Colonic mucosa (tissue), 4 donors: ENCODE results near the gene HSH2D. TPM values are rescaled to one million over a fixed set of nuclear protein-coding genes. Genes with fewer than 3 reads are reported as not detected.

Experiments used
- DNase-seq: peaks from one replicate; pipeline ENCODE4 v3.0.0-alpha.2; 2020
- H3K27ac ChIP-seq: fragments of 200-600 bp; one replicate; pipeline ENCODE4 v1.8.0; 2021
- H3K27me3 ChIP-seq: fragments of 200-600 bp; one replicate; pipeline ENCODE4 v1.8.0; 2021
- H3K36me3 ChIP-seq: fragments of 200-600 bp; one replicate; pipeline ENCODE4 v1.8.0; 2021
- H3K4me1 ChIP-seq: fragments of 200-600 bp; one replicate; pipeline ENCODE4 v1.8.0; 2021; ENCODE audit warnings: mild to moderate bottlenecking
- H3K4me3 ChIP-seq: fragments of 200-600 bp; one replicate; pipeline ENCODE4 v1.8.0; 2021
- H3K9ac ChIP-seq, 2 donors: one replicate each; pipeline ENCODE4 v1.7.0; 2013; ENCODE audit warnings: control low read depth in 2 of 2, low read depth in 2 of 2, low read length in 2 of 2
- H3K9me3 ChIP-seq: fragments of 200-600 bp; one replicate; pipeline ENCODE4 v1.8.0; 2021
- intact Hi-C: fragments of 100-400 bp; cut with DNase I; formaldehyde crosslinking; loops from one replicate; pipeline ENCODE4 v1.14.1; 2022
- total RNA-seq, 2 donors: library from RNA; stranded (reverse); fragmentation: NEBNext Ultra II Directional in 1 of 2; extraction: Animal tissue kit (Norgen Biotek cat#: 25700) in 1 of 2; gene quantifications; one replicate each; pipeline ENCODE4 v1.2.1, GENCODE V29; 2021
- TF ChIP-seq, protein P1 (sequence below): fragments of 200-600 bp; IDR thresholded peaks from one replicate; pipeline ENCODE4 v1.8.0; 2022; ENCODE audit warnings: antibody characterized with exemption, mild to moderate bottlenecking
- donor health status: healthy.
- donor health status: DM: no; HTN: no; CAD: no.
- donor health status: DM: no; HTN: no; CAD: no.

Gene HSH2D
- total RNA-seq, 2 donors from 2014 or later, result 13.5 to 14.0 TPM

DNA sequence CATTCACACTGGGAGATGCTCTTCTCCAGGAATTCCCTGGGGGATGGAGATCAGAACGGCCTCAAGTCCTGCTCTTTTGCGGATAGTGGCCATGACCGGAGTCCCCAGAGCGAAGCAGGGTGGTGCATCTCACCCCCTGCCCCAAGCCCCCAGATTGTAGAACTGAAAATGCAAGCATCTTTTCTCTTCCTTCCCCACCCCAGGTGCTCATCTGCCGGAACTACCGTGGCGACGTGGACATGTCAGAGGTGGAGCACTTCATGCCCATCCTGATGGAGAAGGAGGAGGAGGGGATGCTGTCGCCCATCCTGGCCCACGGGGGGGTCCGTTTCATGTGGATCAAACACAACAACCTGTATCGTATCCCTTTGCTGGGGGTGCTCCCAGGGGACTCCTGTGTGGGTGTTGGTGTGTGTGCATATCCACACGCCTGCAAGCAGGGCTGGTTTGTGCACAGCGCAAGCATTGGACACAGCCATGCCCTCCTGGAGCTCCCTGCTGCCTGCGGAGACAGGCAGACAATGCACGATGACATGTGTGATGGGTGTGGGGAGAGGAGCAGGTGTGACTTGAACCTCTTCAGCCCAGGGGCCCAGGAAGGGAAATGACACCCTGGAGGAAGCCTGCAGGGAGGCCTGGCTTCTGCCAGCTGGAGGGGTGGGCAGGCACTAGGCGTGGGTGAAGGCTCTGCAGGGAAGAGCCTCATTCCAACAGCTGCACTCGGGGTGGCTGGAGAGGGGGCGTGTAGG is 59.9 kb downstream of the HSH2D start:
- DNase-seq, result no peak
- TF ChIP-seq, protein P1, sequence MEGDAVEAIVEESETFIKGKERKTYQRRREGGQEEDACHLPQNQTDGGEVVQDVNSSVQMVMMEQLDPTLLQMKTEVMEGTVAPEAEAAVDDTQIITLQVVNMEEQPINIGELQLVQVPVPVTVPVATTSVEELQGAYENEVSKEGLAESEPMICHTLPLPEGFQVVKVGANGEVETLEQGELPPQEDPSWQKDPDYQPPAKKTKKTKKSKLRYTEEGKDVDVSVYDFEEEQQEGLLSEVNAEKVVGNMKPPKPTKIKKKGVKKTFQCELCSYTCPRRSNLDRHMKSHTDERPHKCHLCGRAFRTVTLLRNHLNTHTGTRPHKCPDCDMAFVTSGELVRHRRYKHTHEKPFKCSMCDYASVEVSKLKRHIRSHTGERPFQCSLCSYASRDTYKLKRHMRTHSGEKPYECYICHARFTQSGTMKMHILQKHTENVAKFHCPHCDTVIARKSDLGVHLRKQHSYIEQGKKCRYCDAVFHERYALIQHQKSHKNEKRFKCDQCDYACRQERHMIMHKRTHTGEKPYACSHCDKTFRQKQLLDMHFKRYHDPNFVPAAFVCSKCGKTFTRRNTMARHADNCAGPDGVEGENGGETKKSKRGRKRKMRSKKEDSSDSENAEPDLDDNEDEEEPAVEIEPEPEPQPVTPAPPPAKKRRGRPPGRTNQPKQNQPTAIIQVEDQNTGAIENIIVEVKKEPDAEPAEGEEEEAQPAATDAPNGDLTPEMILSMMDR, result no peak
- Histone ChIP-seq H3K27me3 (no peaks in the 10 kb centered on the region), H3K36me3 (no peaks in the 10 kb centered on the region), H3K9ac (no peak overlapping the region), H3K4me3 (no peak overlapping the region), H3K9me3 (no peaks in the 10 kb centered on the region), H3K4me1 (peaks cover 9% of the 10 kb centered on the region), H3K27ac (no peak overlapping the region)
- intact Hi-C loops, result no loop called here

DNA sequence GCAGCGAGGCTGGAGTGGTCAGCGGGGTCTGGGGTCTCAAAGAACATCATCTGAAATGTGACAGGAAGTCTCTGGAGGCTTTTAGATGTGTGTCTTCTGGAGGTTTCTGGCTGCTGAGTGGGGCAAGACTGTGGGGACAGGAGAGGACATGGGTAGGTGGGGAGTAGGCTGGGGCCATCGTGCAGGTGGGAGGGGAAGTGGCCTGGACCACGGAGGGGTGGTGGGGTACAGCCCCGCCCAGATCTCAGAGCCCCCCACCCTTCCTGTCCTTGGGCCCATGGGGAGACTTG is 60.5 kb downstream of the HSH2D start:
- Histone ChIP-seq H3K9ac (no peak overlapping the region), H3K4me3 (no peak overlapping the region), H3K4me1 (peaks cover 4% of the 10 kb centered on the region), H3K9me3 (no peaks in the 10 kb centered on the region), H3K27me3 (no peaks in the 10 kb centered on the region), H3K36me3 (no peaks in the 10 kb centered on the region), H3K27ac (no peak overlapping the region)
- DNase-seq, result no peak
- TF ChIP-seq, protein P1, result no peak
- intact Hi-C loops, result no loop called here

DNA sequence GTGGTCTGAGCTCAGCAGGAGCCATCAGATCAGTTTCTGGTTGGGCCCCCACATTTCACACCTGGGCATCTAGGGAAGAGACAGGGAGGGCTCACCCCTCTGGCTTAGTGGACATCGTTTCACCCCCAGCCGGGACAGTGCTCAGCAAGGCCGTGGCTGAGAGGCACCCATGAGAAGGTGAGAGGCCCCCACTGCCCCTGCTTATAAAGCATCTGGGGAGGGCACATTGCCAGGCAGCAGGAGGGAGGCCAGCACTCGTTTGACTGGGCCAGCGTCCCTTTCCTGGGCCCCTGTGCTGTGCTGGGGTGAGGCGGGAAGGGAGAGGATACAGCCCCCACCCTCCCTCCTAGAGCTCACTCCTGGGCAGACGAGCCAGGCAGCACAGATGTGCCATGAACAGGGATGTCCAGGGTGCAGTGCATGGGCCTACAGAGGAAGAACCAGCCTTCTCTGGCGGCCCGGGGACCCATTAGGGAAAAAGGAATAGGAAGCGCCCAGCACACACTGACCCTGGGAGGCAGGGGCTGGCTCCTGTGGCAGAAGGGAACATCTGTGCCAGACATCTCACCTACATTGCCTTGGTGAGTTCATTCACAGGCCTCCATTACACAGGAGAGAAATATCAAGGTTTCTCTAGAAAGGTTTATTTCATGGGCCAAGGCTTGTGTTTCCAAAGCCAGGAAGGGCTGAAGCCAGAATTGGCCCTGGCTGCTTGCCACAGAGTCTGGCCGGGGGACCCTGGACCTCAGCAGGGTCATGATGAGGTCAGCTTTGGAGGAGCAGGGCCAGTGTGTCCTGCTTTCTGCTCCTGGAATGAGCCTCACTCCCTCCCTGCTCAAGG is 61.9 kb downstream of the HSH2D start:
- no peaks in the 10 kb centered on the region for H3K27me3 ChIP-seq
- TF ChIP-seq, protein P1, result no peak
- no peak overlapping the region for H3K27ac ChIP-seq
- no peaks in the 10 kb centered on the region for H3K9me3 ChIP-seq
- no peak overlapping the region for H3K9ac ChIP-seq
- no peaks in the 10 kb centered on the region for H3K36me3 ChIP-seq
- no peak for DNase-seq
- no peak overlapping the region for H3K4me3 ChIP-seq
- intact Hi-C loops, result no loop called here
- no peaks in the 10 kb centered on the region for H3K4me1 ChIP-seq

DNA sequence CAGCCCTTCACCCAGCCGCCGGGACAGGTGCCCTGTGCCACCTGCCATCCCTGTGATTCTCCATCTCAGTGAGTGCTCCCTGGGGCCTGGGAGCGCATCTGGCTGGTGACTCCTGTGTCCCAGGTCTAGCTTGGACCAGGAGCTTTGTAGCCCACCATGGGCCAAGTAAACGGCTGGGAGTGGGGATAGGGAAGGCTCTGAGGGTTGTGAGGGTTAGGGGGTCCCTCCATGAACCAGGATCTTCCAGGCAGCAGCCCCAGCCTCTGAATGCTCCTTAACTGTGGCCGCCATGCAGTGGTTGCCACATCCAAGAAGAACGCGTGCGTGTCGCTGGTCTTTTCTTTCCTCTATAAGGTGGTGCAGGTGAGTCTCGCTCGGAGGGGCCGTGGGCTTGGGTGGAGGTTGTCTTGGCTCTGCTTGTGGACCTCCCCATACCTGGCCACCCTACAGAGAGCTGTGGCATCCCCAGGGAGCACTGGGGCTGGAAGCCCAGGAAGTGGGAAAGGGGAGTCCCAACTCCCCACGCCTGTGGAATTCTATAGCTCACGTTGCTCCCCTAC is 62.6 kb downstream of the HSH2D start:
- no peaks in the 10 kb centered on the region for H3K27me3 ChIP-seq
- H3K4me3 ChIP-seq, result no peak overlapping the region
- H3K36me3 ChIP-seq, result no peaks in the 10 kb centered on the region
- H3K4me1 ChIP-seq, result no peaks in the 10 kb centered on the region
- no peak overlapping the region for H3K9ac ChIP-seq
- intact Hi-C loops, result no loop called here
- H3K9me3 ChIP-seq, result no peaks in the 10 kb centered on the region
- TF ChIP-seq, protein P1, result no peak
- no peak overlapping the region for H3K27ac ChIP-seq
- no peak for DNase-seq

DNA sequence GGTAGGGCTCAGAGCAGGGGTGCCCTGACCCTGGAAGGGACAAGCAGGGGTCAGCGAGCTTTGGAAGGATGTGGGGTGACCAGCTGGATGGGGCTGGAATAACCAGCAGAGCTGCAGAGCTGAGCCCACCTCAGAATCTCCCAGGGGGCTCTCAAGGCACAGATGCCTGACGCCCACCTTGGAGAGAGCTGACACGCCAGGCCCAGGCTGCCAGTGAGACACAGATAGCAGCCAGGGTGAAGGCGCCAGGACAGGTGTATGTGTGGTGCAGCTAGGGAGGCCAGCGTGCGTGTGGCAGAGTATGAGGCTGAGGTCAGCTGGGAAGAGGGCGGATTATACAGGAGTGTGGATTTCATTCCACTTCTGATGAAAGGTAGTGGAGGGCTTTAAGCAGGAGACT is 63.2 kb downstream of the HSH2D start:
- no peak for DNase-seq
- no peak overlapping the region for H3K4me3 ChIP-seq
- no peak overlapping the region for H3K9ac ChIP-seq
- no peak overlapping the region for H3K27ac ChIP-seq
- TF ChIP-seq, protein P1, result no peak
- no peaks in the 10 kb centered on the region for H3K36me3 ChIP-seq
- no peaks in the 10 kb centered on the region for H3K9me3 ChIP-seq
- H3K27me3 ChIP-seq, result no peaks in the 10 kb centered on the region
- intact Hi-C loops, result no loop called here
- no peaks in the 10 kb centered on the region for H3K4me1 ChIP-seq
